ENCODE measurements around the gene RPTOR. TPM values are rescaled to one million over a fixed set of nuclear protein-coding genes. Genes with fewer than 3 reads are reported as not detected.

The RPTOR gene
- total and polyA plus RNA-seq, 2 donors (not counting 3 experiments of a cell fraction or from before 2014, with no cell fraction given), result 10.7 to 41.8 TPM

- peak overlapping the region; percentile 63 for H3K9ac ChIP-seq (replicated peaks; ENCODE audit: extremely low read depth, insufficient read depth, low read length)
- no peaks in the 10 kb centered on the region for H3K9me3 ChIP-seq (replicated peaks; ENCODE audit: control insufficient read depth, insufficient read depth, low read length)
- peaks cover 20% of the 10 kb centered on the region for H3K4me1 ChIP-seq (ENCODE audit: control insufficient read depth, extremely low read depth, insufficient read depth, low read length)
- BruUV-seq (replicated peaks), result TSS peak; percentile 74
- H3K79me2 ChIP-seq (ENCODE audit: control insufficient read depth, insufficient read depth, low read length), result no peaks in the 10 kb centered on the region
- H3K27me3 ChIP-seq (ENCODE audit: control insufficient read depth in 2 of 2, insufficient read depth in 2 of 2, low read length in 2 of 2), result no peaks in the 10 kb centered on the region
- ChIA-PET POLR2A (no interaction called here), CTCF (interaction anchor here (0.7 to 2.2 kb wide), 20 partner anchors 8 to 399 kb away, joined by 3 to 8 read pairs (median 4); no protein-coding TSS in a partner anchor)
- H3K4me2 ChIP-seq (ENCODE audit: insufficient read depth, low read length), result no peak overlapping the region
- H3K36me3 ChIP-seq (ENCODE audit: control insufficient read depth in 2 of 2, extremely low read depth in 1 of 2, insufficient read depth in 2 of 2, low read length in 2 of 2), result no peaks in the 10 kb centered on the region
- no peak for TF ChIP-seq POLR2AphosphoS5 (IDR thresholded peaks at IDR 0.05; ENCODE audit: insufficient read depth, low read depth, low read length)
- TF ChIP-seq MAX (IDR thresholded peaks at IDR 0.05; ENCODE audit: insufficient read depth, insufficient read length), result no peak
- TF ChIP-seq CTCF (IDR thresholded peaks at IDR 0.05; ENCODE audit: extremely low read depth in 1 of 2, insufficient read depth in 1 of 2, low read depth in 1 of 2, low read length in 2 of 2), result no peak
- TF ChIP-seq POLR2A (IDR thresholded peaks at IDR 0.05; ENCODE audit: low read depth, low read length), result no peak
- TF ChIP-seq JUN (IDR thresholded peaks at IDR 0.05; ENCODE audit: borderline replicate concordance, insufficient read depth, insufficient read length, low read depth), result no peak
- no peak for TF ChIP-seq MYC (IDR thresholded peaks at IDR 0.05; ENCODE audit: low read depth, low read length)
- no peak for TF ChIP-seq GATA2 (IDR thresholded peaks at IDR 0.05; ENCODE audit: insufficient read depth, insufficient read length, low read depth, low read length)
- TF ChIP-seq EZH2 (IDR thresholded peaks at IDR 0.05; ENCODE audit: borderline replicate concordance, low read depth, low read length, severe bottlenecking), result no peak
- TF ChIP-seq FOS (IDR thresholded peaks at IDR 0.05; ENCODE audit: borderline replicate concordance, insufficient read depth, low read length), result no peak
- H3K27ac ChIP-seq (ENCODE audit: insufficient read depth, low read depth, low read length), result peak overlapping the region; percentile 92
- H2AFZ ChIP-seq (ENCODE audit: low read depth, low read length), result no peak overlapping the region
- DNase-seq (ENCODE audit: low read depth, low spot score), result no peak
- no peaks in the 10 kb centered on the region for H4K20me1 ChIP-seq (replicated peaks; ENCODE audit: control insufficient read depth, extremely low read depth, insufficient read depth, low read length)
- dilution Hi-C loops (cut with MboI; ENCODE audit: extremely low pct_ligation_motif_present, low sequenced_read_pairs), result no loop called here
- no peak for FAIRE-seq
- intact Hi-C loops (cut with micrococcal nuclease), result no loop called here
- H3K9me1 ChIP-seq (replicated peaks; ENCODE audit: control insufficient read depth, extremely low read depth, insufficient read depth, low read length), result no peaks in the 10 kb centered on the region
- no peak overlapping the region for H3K4me3 ChIP-seq (replicated peaks in 1 of 3; ENCODE audit: insufficient read depth in 1 of 3, low read depth in 1 of 3, low read length in 3 of 3)
These were observed 281.8 kb downstream of the RPTOR start for GRCh38 chr17:80826346-80826954.

Measured in endothelial cell of umbilical vein (primary cell).